ENCODE data around the gene KIAA0930. TPM values are rescaled to one million over a fixed set of nuclear protein-coding genes. Genes with fewer than 3 reads are reported as not detected.

Gene KIAA0930
- total and polyA plus RNA-seq, 2 of the 4 experiments (the other 2 are of a cell fraction), result 25.3 to 34.1 TPM

- H3K36me3 ChIP-seq (ENCODE audit: control insufficient read depth, insufficient read depth, low read length), result no peaks in the 10 kb centered on the region
- no peak overlapping the region for H2AFZ ChIP-seq (replicated peaks; ENCODE audit: low read length, poor library complexity)
- BruUV-seq (replicated peaks), result no TSS peak
- H3K4me1 ChIP-seq (ENCODE audit: control insufficient read depth, insufficient read depth, low read length), result peaks cover 9% of the 10 kb centered on the region
- no peak for DNase-seq
- in situ Hi-C loops (cut with MboI; ENCODE audit: low sequenced_read_pairs) (no loop called here), intact Hi-C loops (cut with micrococcal nuclease) (no loop called here), dilution Hi-C loops (cut with HindIII; ENCODE audit: low sequenced_read_pairs, unreplicated experiment) (no loop called here)
- H3K9me3 ChIP-seq (ENCODE audit: control insufficient read depth, insufficient read depth, low read length), result no peaks in the 10 kb centered on the region
- H3K56ac ChIP-seq (ENCODE audit: extremely low read depth, insufficient read depth, low read length), result no peak overlapping the region
- H4K91ac ChIP-seq (ENCODE audit: insufficient read depth, low read depth, low read length), result no peak overlapping the region
- ChIA-PET POLR2A (ENCODE audit: unreplicated experiment) (interaction anchor here (0.7 kb wide), 1 partner anchor 78 kb away, joined by 5 read pairs; no protein-coding TSS in a partner anchor), CTCF (no interaction called here)
- no peak overlapping the region for H3K23ac ChIP-seq (ENCODE audit: low read depth, low read length)
- no peak overlapping the region for H2AK5ac ChIP-seq (ENCODE audit: low read depth, low read length)
- no peak overlapping the region for H3K4me3 ChIP-seq (ENCODE audit: insufficient read depth, low read depth, low read length)
- H3K4ac ChIP-seq (ENCODE audit: low read depth, low read length), result no peak overlapping the region
- H2BK15ac ChIP-seq (ENCODE audit: low read depth, low read length), result no peak overlapping the region
- H3K27ac ChIP-seq (ENCODE audit: insufficient read depth, low read length), result no peak overlapping the region
- no peak overlapping the region for H2BK5ac ChIP-seq (ENCODE audit: low read depth, low read length, poor library complexity, severe bottlenecking)
- no peak overlapping the region for H4K5ac ChIP-seq (ENCODE audit: low read depth, low read length)
- H2BK20ac ChIP-seq (ENCODE audit: low read depth, low read length), result no peak overlapping the region
- TF ChIP-seq RCOR1 (IDR thresholded peaks at IDR 0.05; ENCODE audit: insufficient replicate concordance, low read length) (no peak), NFE2L2 (IDR thresholded peaks at IDR 0.05; ENCODE audit: low read depth, low read length) (no peak)
- no peak overlapping the region for H3K14ac ChIP-seq (replicated peaks; ENCODE audit: low read depth, low read length)
- ATAC-seq (ENCODE audit: low read depth), result no peak
- no peak overlapping the region for H4K8ac ChIP-seq (ENCODE audit: low read depth in 2 of 2, low read length in 2 of 2)
- no peaks in the 10 kb centered on the region for H3K79me1 ChIP-seq (ENCODE audit: low read depth in 1 of 2, low read length in 2 of 2)
- peaks cover 8% of the 10 kb centered on the region for H3K27me3 ChIP-seq (ENCODE audit: control insufficient read depth, insufficient read depth, low read length)
- WGBS, 2 experiments (ENCODE audit: extremely low coverage in 2 of 2, insufficient read length in 1 of 2), result 70% methylated on average over 2 of the region's 16 CpGs; no CpG with 5 or more reads in 1 of the 2 experiments
- no peak overlapping the region for H3K9ac ChIP-seq (ENCODE audit: low read depth, low read length)
- no peak overlapping the region for H3K18ac ChIP-seq (ENCODE audit: low read depth, low read length)
- no peak overlapping the region for H3K4me2 ChIP-seq (ENCODE audit: low read depth, low read length)
- H2AK9ac ChIP-seq (replicated peaks; ENCODE audit: low read depth, low read length, poor library complexity), result peak overlapping the region; percentile 51
- no peak overlapping the region for H2BK120ac ChIP-seq (ENCODE audit: low read depth, low read length)
- H4K20me1 ChIP-seq (ENCODE audit: insufficient read depth, low read length), result no peaks in the 10 kb centered on the region
- H3K9me1 ChIP-seq (ENCODE audit: insufficient read depth, low read length), result no peaks in the 10 kb centered on the region
These were observed 29.7 kb upstream of the KIAA0930 start for GRCh38 chr22:45270095-45271020.
